Activated CD8-positive, alpha-beta memory T cell treated with anti-CD3 and anti-CD28 coated beads, Interleukin-2, amount 50 U/mL, for 24 hours (primary cell): ENCODE results near the gene EHHADH.

Experiments
- DNase-seq: peaks from one replicate; pipeline ENCODE4 v3.0.0-alpha.2; 2020; ENCODE audit errors: extremely low read depth

The EHHADH gene

DNA sequence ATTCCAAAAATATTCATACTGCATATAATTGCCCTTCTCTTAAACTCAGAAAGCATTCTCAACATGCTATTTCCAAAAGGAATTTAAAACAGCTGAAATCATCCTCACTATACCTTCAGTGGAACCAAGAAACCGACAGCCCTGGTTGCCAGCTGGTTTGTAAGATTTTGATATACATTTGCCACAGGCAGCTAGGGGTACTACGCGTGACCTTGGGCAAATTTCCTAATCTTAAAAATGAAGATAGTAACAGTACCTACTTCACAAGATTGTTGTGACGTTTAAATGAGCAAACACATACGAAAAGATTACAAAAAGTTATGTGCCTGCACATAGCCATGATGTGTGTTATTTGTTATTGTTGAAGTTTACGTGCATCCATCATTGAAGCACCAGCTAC lies 108.3 kb downstream of the EHHADH start:
- DNase-seq, result no peak

DNA sequence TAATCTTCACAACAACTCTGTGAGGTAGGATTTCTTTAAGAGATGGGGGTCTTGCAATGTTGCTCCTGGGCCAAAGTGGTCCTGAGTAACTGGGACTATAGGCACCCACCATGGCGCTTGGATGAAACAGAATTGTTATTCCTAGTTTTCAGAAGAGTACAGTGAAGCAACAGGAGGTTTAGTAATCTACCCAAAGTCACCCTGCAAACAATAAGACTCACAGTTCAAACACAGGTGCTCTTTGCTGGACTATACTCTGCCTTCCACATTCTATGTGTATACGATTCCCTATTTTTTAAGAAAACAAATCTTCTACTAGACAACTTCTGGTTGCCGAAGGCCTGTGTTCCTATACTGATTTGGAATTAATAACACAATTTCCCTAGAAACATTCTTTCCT lies 109.1 kb downstream of the EHHADH start:
- no peak for DNase-seq
